NOMO-1 treated with dmso at 0.1 percent for 144 hours (cell line): ENCODE measurements around the gene RRP15.

Source experiments
- DNase-seq: peaks from one replicate; lab custom pipeline; 2025; ENCODE audit not compliant: unreplicated experiment; lab: John Stamatoyannopoulos, UW

The RRP15 gene

GRCh38 chr1:218336328-218336727 is 51.2 kb downstream of the RRP15 start:
- DNase-seq: no peak

- DNase-seq: no peak
Measured at GRCh38 chr1:218339267-218339831, 54.3 kb downstream of the RRP15 start.

GRCh38 chr1:218341325-218341724 is 56.2 kb downstream of the RRP15 start:
- DNase-seq: no peak

DNA sequence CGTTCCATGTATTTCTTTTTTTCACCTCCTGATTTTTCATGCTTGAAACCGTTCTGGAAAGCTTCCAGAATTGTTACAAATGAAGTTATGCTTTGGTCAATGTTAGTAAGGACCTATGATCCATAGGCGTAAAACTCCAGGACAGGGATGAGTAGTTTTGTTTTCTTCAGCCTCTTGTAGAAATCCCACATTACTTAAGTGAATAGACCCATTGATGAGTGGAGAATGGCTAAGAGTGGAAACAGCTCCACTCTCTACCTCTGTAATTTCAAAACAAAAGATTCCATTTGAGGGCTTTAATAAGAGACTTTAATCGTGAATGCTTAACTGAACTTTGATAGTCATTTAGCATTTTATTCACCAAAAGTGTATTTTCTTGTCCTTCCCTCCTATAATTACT is 57.0 kb downstream of the RRP15 start:
- DNase-seq: no peak

- DNase-seq: no peak
Measured at GRCh38 chr1:218344814-218345672, 60.0 kb downstream of the RRP15 start, which contains the start of gene TGFB2. TSS of gene TGFB2 (plus strand) at chr1:218345336. CDS start at chr1:218346702, 1,366 bp downstream.

DNA sequence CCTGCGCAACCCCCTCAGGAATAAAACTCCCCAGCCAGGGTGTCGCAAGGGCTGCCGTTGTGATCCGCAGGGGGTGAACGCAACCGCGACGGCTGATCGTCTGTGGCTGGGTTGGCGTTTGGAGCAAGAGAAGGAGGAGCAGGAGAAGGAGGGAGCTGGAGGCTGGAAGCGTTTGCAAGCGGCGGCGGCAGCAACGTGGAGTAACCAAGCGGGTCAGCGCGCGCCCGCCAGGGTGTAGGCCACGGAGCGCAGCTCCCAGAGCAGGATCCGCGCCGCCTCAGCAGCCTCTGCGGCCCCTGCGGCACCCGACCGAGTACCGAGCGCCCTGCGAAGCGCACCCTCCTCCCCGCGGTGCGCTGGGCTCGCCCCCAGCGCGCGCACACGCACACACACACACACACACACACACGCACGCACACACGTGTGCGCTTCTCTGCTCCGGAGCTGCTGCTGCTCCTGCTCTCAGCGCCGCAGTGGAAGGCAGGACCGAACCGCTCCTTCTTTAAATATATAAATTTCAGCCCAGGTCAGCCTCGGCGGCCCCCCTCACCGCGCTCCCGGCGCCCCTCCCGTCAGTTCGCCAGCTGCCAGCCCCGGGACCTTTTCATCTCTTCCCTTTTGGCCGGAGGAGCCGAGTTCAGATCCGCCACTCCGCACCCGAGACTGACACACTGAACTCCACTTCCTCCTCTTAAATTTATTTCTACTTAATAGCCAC is 60.7 kb downstream of the RRP15 start:
- DNase-seq: no peak

DNA sequence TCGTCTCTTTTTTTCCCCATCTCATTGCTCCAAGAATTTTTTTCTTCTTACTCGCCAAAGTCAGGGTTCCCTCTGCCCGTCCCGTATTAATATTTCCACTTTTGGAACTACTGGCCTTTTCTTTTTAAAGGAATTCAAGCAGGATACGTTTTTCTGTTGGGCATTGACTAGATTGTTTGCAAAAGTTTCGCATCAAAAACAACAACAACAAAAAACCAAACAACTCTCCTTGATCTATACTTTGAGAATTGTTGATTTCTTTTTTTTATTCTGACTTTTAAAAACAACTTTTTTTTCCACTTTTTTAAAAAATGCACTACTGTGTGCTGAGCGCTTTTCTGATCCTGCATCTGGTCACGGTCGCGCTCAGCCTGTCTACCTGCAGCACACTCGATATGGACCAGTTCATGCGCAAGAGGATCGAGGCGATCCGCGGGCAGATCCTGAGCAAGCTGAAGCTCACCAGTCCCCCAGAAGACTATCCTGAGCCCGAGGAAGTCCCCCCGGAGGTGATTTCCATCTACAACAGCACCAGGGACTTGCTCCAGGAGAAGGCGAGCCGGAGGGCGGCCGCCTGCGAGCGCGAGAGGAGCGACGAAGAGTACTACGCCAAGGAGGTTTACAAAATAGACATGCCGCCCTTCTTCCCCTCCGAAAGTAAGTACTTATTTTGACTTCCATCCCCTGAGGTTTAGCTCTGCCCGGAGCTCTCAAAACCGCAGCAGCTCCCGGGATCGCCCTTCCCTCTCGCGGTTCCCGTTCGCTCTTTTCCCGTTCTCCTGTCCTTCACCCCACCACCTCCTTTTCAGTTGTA is 61.5 kb downstream of the RRP15 start:
- DNase-seq: no peak

GRCh38 chr1:218347336-218347722 is 62.2 kb downstream of the RRP15 start:
- no peak for DNase-seq

DNA sequence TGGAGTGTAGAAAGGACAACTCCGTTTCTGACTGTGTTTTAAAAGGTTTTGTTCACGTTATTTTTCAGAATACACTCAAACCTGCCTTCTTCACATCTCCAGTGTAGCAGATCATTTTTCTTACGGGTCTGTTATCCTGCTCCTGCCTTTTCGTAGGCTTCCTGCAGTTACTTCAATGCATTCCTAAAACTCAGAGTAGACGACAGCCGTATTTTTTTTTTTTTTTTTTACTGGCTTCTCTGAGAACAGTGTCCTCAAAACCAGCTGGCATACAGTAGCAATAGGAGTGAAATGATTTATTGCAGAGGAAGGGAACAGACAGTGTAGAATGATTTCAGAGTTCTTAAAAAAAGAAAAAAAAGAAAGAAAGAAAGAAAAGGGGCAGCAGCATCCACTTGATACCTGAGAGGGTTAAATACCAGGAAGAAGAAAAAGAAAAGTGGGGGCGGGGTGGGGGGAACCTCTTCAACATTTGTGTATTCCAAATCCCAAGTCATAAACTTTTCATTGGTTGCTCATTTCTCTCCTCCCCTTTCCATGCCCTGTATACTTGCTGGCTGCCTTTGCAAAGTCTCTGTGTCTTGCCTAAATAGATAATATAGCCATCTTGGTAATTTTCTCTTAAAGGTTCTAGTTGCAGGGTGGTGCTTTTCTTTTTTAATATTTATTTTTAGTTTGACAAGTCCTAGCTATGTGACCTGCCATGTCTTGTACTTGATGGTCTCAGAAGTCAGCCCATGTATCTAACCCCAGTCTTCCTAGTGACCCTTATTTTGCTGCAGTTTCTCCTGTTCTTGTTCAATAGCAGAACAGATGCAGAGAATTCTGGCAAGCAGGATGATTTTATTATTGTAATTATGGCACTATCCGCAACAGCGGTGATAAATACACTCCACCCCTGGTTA is 62.9 kb downstream of the RRP15 start:
- no peak for DNase-seq

- DNase-seq: no peak
Measured at GRCh38 chr1:218348628-218349071, 63.6 kb downstream of the RRP15 start.

DNA sequence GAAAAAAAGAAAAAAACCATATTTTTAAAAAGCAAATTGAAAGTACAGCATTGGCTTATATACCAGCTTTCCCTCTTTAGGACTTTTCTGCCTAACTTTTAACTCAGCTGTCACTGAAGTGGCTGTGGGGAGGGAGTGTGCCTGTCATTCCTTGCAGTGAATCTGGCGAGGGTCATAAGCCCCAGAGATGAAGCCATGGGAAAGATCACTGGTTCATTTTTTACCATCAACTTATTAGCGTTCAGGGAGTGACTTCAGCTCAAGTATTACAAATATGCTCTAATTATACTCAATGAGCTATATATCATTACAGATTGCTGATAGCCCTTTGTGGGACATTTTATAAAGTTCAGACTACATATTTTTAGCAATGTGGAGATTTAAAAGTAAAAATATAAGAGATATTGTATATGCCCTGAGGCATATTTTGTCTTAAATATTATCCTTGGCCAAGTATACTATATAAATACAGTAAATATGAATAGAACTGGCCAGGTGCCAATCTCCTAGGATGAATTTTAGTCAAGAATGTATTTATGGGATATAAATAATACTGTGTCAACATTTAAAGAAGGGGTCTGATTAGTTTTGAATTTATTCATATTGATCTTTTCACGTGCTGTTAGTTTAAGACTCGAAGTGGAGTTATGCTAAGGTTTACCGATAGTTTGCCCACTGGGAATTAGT is 64.4 kb downstream of the RRP15 start:
- no peak for DNase-seq

DNA sequence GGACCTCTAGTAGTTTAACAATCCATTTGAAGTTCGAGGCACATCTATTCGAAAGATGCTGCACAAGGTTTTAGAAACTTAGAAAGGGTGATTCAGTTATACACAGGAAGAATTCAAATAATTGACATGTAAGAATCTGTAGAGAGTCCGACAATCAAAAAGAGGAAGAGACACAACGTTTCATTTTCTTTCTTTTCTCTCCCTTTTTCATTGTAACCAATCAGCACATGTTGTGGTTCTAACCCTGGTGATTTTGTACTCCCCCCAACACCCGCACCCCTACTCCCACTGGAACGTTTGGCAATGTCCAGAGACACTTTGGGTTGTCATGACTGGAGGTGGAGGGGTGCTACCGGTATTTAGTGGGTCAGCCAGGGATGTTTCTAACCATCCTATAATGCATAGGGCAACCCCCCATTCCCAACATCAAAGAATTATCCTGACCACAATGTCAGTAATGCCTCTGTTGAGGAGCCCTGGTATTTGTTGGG is 65.0 kb downstream of the RRP15 start:
- no peak for DNase-seq

DNA sequence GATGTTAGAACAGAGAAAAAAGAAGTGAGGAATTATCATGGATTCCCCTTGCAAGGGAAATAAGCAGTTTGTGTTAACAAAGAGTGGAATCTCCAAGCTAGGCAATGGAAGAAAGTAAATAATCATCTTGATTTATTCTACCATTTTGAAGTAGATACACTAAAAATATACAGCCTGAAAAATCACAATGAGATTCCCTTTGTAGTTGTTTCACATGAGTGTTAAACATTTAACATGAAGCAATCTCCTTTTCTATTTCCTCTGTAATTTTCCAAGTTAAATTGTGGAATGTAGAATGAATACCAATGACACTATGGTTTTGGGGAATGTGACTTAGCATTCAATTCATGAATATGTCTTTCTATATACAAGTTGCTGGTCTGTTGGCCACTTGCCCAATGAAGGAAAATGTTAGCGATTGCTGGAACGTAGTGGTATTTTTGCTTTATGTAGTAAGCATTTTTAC is 65.7 kb downstream of the RRP15 start:
- DNase-seq: no peak

- DNase-seq: peak; percentile 36
Measured at GRCh38 chr1:218351391-218352074, 66.4 kb downstream of the RRP15 start.

DNA sequence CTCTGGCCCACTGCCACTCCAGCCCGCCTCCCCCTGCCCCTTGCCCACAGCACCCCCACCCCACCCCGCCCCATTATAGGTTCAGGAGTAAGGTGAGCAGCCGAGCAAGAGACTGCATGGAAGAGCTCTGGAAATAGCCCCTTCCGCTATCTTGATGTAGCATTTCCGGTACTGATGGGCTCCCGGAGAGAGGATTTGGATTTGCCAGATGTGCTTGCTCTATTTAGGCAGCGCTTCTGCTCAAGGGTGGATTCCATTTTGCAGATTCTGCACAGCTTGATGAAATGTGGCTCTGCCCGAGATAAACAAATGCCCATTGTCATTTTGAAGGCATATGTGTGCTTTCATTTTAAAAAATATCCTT is 67.0 kb downstream of the RRP15 start:
- no peak for DNase-seq

DNA sequence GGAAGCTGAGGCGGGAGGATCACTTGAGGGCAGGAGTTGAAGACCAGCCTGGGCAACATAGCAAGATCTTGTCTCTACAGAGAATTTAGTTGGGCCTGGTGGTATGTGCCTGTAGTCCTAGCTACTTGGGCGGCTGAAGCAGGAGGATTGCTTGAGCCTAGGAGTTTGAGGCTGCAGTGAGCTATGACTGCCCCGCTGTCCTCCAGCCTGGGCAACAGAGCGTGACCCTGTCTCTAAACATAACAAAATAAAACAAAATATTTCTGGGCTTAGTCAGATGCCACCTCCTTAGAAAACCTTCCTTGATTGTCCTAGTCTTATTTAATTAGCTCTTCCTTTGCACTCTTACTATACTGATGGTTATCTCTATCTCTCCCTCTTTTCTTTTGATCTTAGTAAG is 68.6 kb downstream of the RRP15 start:
- DNase-seq: no peak

- no peak for DNase-seq
Measured at GRCh38 chr1:218355278-218355677, 70.2 kb downstream of the RRP15 start.

- peak; percentile 41 for DNase-seq
Measured at GRCh38 chr1:218357211-218357892, 72.3 kb downstream of the RRP15 start.
